ENCODE results near the gene CANT1.
"Not testable (repeated sequence)": the region's sequence is repeated elsewhere in the genome, so short reads cannot be mapped to it uniquely, and the experiment has no call there.

- TF ChIP-seq CTCF (IDR thresholded peaks at IDR 0.05); ZNF121 (CRISPR knock-in tag; IDR thresholded peaks at IDR 0.05); ATF6 (CRISPR knock-in tag; IDR thresholded peaks at IDR 0.05); MYBL2 (CRISPR knock-in tag; IDR thresholded peaks at IDR 0.05); FOXP1 (CRISPR knock-in tag; IDR thresholded peaks at IDR 0.05; ENCODE audit: borderline replicate concordance); SMAD4 (CRISPR knock-in tag; IDR thresholded peaks at IDR 0.05): not testable (repeated sequence)
These were observed 12.4 kb upstream of the CANT1 start for GRCh38 chr17:79021929-79022328.
